IMR-90 (cell line): ENCODE results near the gene WNT7A. TPM values are rescaled to one million over a fixed set of nuclear protein-coding genes. Genes with fewer than 3 reads are reported as not detected.

Source experiments
- ATAC-seq: fragments of 200-7000 bp; cut with Tn5 transposase; 2 replicates; pipeline ENCODE4 v1.9.1; 2020; ENCODE audit warnings: low read depth, mild to moderate bottlenecking, moderate library complexity
- BruUV-seq: library from RNA; stranded (reverse); fragments of 400-500 nt; replicated peaks from 2 replicates; lab custom pipeline; 2021; lab: Mats Ljungman, UMichigan
- CTCF ChIA-PET: fragments of 300-600 bp; formaldehyde crosslinking; extraction: SDS; loops from one replicate; lab custom pipeline; 2021; ENCODE audit warnings: antibody characterized with exemption; lab: Yijun Ruan, JAX
- POLR2A ChIA-PET: fragments of 300-600 bp; sonication (Branson Sonifier 250); formaldehyde crosslinking; loops from one replicate; lab custom pipeline; 2022; ENCODE audit warnings: antibody characterized with exemption; ENCODE audit not compliant: unreplicated experiment; lab: Charles Lee
- DNase-seq: peaks from one replicate; pipeline ENCODE4 v3.0.0; 2013
- H2AFZ ChIP-seq: replicated peaks from 2 replicates; pipeline ENCODE3; 2013; ENCODE audit warnings: low read length, mild to moderate bottlenecking; ENCODE audit not compliant: poor library complexity
- H2AK5ac ChIP-seq: 2 replicates; pipeline ENCODE4 v1.6.1; 2013; ENCODE audit warnings: low read depth, low read length, inconsistent platforms
- H2AK9ac ChIP-seq: replicated peaks from 2 replicates; pipeline ENCODE3; 2013; ENCODE audit warnings: mild to moderate bottlenecking, low read depth, low read length, moderate library complexity; ENCODE audit not compliant: poor library complexity
- H2BK120ac ChIP-seq: 2 replicates; pipeline ENCODE4 v1.6.1; 2013; ENCODE audit warnings: low read depth, low read length, inconsistent platforms
- H2BK15ac ChIP-seq: 3 replicates; pipeline ENCODE4 v1.6.1; 2013; ENCODE audit warnings: low read depth, low read length, inconsistent platforms
- H2BK20ac ChIP-seq: 2 replicates; pipeline ENCODE4 v1.6.1; 2013; ENCODE audit warnings: low read depth, mild to moderate bottlenecking, inconsistent platforms, low read length, moderate library complexity
- H2BK5ac ChIP-seq: 2 replicates; pipeline ENCODE4 v1.6.1; 2013; ENCODE audit warnings: mild to moderate bottlenecking, low read depth, low read length, inconsistent platforms; ENCODE audit not compliant: poor library complexity, severe bottlenecking
- H3K14ac ChIP-seq: replicated peaks from 2 replicates; pipeline ENCODE4 v1.6.1; 2013; ENCODE audit warnings: low read depth, low read length, inconsistent platforms
- H3K18ac ChIP-seq: 2 replicates; pipeline ENCODE4 v1.6.1; 2013; ENCODE audit warnings: low read depth, low read length, control low read depth
- H3K23ac ChIP-seq: 2 replicates; pipeline ENCODE4 v1.6.1; 2013; ENCODE audit warnings: low read depth, low read length, inconsistent platforms
- H3K27ac ChIP-seq: 2 replicates; pipeline ENCODE4 v1.5.1; 2013; ENCODE audit warnings: mild to moderate bottlenecking, control low read depth, low read length; ENCODE audit not compliant: insufficient read depth
- H3K27me3 ChIP-seq: 2 replicates; pipeline ENCODE4 v1.6.1; 2013; ENCODE audit warnings: low read length; ENCODE audit not compliant: control insufficient read depth, insufficient read depth
- H3K36me3 ChIP-seq: 2 replicates; pipeline ENCODE4 v1.6.1; 2013; ENCODE audit warnings: low read length, mixed read lengths; ENCODE audit not compliant: control insufficient read depth, insufficient read depth
- H3K4ac ChIP-seq: 2 replicates; pipeline ENCODE4 v1.6.1; 2013; ENCODE audit warnings: low read depth, low read length, inconsistent platforms
- H3K4me1 ChIP-seq: 2 replicates; pipeline ENCODE4 v1.6.1; 2013; ENCODE audit warnings: low read length, mixed read lengths; ENCODE audit not compliant: control insufficient read depth, insufficient read depth
- H3K4me2 ChIP-seq: 2 replicates; pipeline ENCODE4 v1.6.1; 2013; ENCODE audit warnings: low read depth, mild to moderate bottlenecking, control low read depth, low read length, moderate library complexity
- H3K4me3 ChIP-seq: 2 replicates; pipeline ENCODE4 v1.5.1; 2013; ENCODE audit warnings: low read depth, mild to moderate bottlenecking, control low read depth, low read length, moderate library complexity; ENCODE audit not compliant: insufficient read depth
- H3K56ac ChIP-seq: 2 replicates; pipeline ENCODE4 v1.6.1; 2013; ENCODE audit warnings: low read length, inconsistent platforms; ENCODE audit not compliant: insufficient read depth; ENCODE audit errors: extremely low read depth
- H3K79me1 ChIP-seq, 2 experiments: 2 replicates each; pipeline ENCODE4 v1.6.1; 2013; ENCODE audit warnings: low read length in 2 of 2, inconsistent platforms in 1 of 2, low read depth in 1 of 2
- H3K9ac ChIP-seq: 2 replicates; pipeline ENCODE4 v1.6.1; 2013; ENCODE audit warnings: low read depth, low read length, control low read depth
- H3K9me1 ChIP-seq: 2 replicates; pipeline ENCODE4 v1.6.1; 2013; ENCODE audit warnings: low read length, inconsistent platforms; ENCODE audit not compliant: insufficient read depth
- H3K9me3 ChIP-seq: 2 replicates; pipeline ENCODE4 v1.6.1; 2013; ENCODE audit warnings: low read length; ENCODE audit not compliant: control insufficient read depth, insufficient read depth
- H4K20me1 ChIP-seq: 2 replicates; pipeline ENCODE4 v1.6.1; 2013; ENCODE audit warnings: low read length, inconsistent platforms; ENCODE audit not compliant: insufficient read depth
- H4K5ac ChIP-seq: 2 replicates; pipeline ENCODE4 v1.6.1; 2013; ENCODE audit warnings: mild to moderate bottlenecking, low read depth, low read length, control low read depth
- H4K8ac ChIP-seq, 2 experiments: 2 replicates each; pipeline ENCODE4 v1.6.1; 2013; ENCODE audit warnings: low read depth in 2 of 2, low read length in 2 of 2, control low read depth in 1 of 2, inconsistent platforms in 1 of 2
- H4K91ac ChIP-seq: 2 replicates; pipeline ENCODE4 v1.6.1; 2013; ENCODE audit warnings: low read depth, low read length, inconsistent platforms; ENCODE audit not compliant: insufficient read depth
- CEBPB ChIP-seq: IDR thresholded peaks from 2 replicates; pipeline ENCODE4 v1.6.1; 2012; ENCODE audit warnings: low read depth, low read length, improper control_type of control experiment
- CHD1 ChIP-seq: IDR thresholded peaks from 2 replicates; pipeline ENCODE4 v1.6.1; 2012; ENCODE audit warnings: low read depth, low read length, improper control_type of control experiment
- CTCF ChIP-seq: conservative IDR thresholded peaks from 2 replicates; pipeline ENCODE4 v1.5.1; 2012; ENCODE audit warnings: mild to moderate bottlenecking, low read depth, low read length, improper control_type of control experiment
- MXI1 ChIP-seq: IDR thresholded peaks from 2 replicates; pipeline ENCODE4 v1.6.1; 2012; ENCODE audit warnings: low read depth, mild to moderate bottlenecking, low read length, moderate library complexity, borderline replicate concordance
- RFX5 ChIP-seq: IDR thresholded peaks from 2 replicates; pipeline ENCODE4 v1.8.0; 2012; ENCODE audit warnings: low read depth, mild to moderate bottlenecking, low read length, moderate library complexity
- WGBS, 2 experiments: methylation state at CpG; one replicate each; pipeline versions ENCODE4 v1.1.5 to v1.1.7; 2013; ENCODE audit warnings: missing lambda C conversion rate in 2 of 2; ENCODE audit not compliant: insufficient read length in 1 of 2; ENCODE audit errors: extremely low coverage in 2 of 2; 5-methylcytosine and 5-hydroxymethylcytosine counted together
- dilution Hi-C: fragments of 300-500 bp; cut with HindIII; formaldehyde crosslinking; loops from one replicate; pipeline ENCODE4 v1.14.3; 2018; ENCODE audit warnings: low sequenced_read_pairs; ENCODE audit not compliant: unreplicated experiment
- in situ Hi-C: fragments of 300-500 bp; cut with MboI; formaldehyde crosslinking; loops from 3 replicates; pipeline ENCODE4 v1.14.3; 2019; ENCODE audit warnings: low sequenced_read_pairs, inconsistent platforms, mixed read lengths
- intact Hi-C: fragments of 100-400 bp; cut with micrococcal nuclease; formaldehyde crosslinking; loops from 2 replicates; pipeline ENCODE4 v1.10.0; 2022
- polyA plus RNA-seq, 3 experiments: library from polyadenylated mRNA; depleted of rRNA; stranded (reverse); fragments of >200 nt; gene quantifications; 2 replicates each; pipeline ENCODE4 v1.2.3, GENCODE V29; 2012; ENCODE audit warnings: low replicate concordance in 1 of 3
- total RNA-seq: library from RNA; depleted of rRNA; stranded (reverse); fragments of >200 nt; gene quantifications from 2 replicates; pipeline ENCODE4 v1.2.3, GENCODE V29; 2012

WNT7A gene
- total and polyA plus RNA-seq, 2 of the 4 experiments (the other 2 are of a cell fraction), result not detected

DNA sequence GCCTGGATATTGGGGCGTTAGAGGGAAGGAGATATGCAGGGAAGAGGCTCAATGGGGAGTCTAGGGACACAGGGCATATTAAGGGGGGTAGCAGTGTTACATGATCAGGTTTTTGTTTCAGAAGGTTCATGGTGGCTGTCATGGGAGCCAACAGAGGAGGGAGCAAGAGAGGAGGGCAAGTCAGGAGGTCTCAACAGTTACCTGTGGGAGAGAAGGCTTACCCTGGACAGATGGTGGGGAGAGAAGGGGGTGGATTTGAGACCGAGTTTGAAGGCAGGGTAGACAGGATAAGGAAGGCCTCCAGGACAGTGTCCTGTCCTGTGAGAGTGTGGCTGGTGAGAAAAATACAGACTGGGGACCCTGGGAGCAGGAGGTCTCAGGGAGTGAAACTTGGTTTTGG, 3.8 kb upstream of the WNT7A start:
- dilution Hi-C loops (no loop called here), in situ Hi-C loops (loop anchor here (25.0 kb wide), 3 partner anchors 229 to 679 kb away; partner anchors contain the start of genes CHCHD4 and HDAC11), intact Hi-C loops (no loop called here)
- H3K18ac ChIP-seq, result no peak overlapping the region
- ATAC-seq (no peak), DNase-seq (no peak)
- peaks cover 21% of the 10 kb centered on the region for H3K27me3 ChIP-seq
- no peak overlapping the region for H2BK15ac ChIP-seq
- POLR2A ChIA-PET, result no interaction called here
- H3K9ac ChIP-seq, result no peak overlapping the region
- no peak overlapping the region for H2BK20ac ChIP-seq
- 0% methylated on average over 1 of the region's 2 CpGs; no CpG with 5 or more reads in 1 of the 2 experiments for WGBS, 2 experiments
- no peak overlapping the region for H3K27ac ChIP-seq
- no TSS peak for BruUV-seq
- no peaks in the 10 kb centered on the region for H3K9me3 ChIP-seq
- no peak overlapping the region for H3K56ac ChIP-seq
- no peaks in the 10 kb centered on the region for H3K9me1 ChIP-seq
- no peak for TF ChIP-seq RFX5
- no peak for TF ChIP-seq MXI1
- TF ChIP-seq CEBPB, result no peak
- TF ChIP-seq CHD1, result no peak
- no peak for TF ChIP-seq CTCF
- no peak overlapping the region for H4K5ac ChIP-seq
- H3K79me1 ChIP-seq, result no peaks in the 10 kb centered on the region
- no peaks in the 10 kb centered on the region for H3K4me1 ChIP-seq
- no peak overlapping the region for H2AFZ ChIP-seq
- H4K8ac ChIP-seq, result no peak overlapping the region
- no peak overlapping the region for H2AK5ac ChIP-seq
- no peak overlapping the region for H3K4ac ChIP-seq
- H2BK120ac ChIP-seq, result no peak overlapping the region
- H2BK5ac ChIP-seq, result no peak overlapping the region
- H3K14ac ChIP-seq, result no peak overlapping the region
- H3K4me3 ChIP-seq, result no peak overlapping the region
- no peaks in the 10 kb centered on the region for H4K20me1 ChIP-seq
- CTCF ChIA-PET, result no interaction called here
- H4K91ac ChIP-seq, result no peak overlapping the region
- no peak overlapping the region for H3K23ac ChIP-seq
- H2AK9ac ChIP-seq, result no peak overlapping the region
- H3K36me3 ChIP-seq, result no peaks in the 10 kb centered on the region
- no peak overlapping the region for H3K4me2 ChIP-seq
